Activated CD8-positive, alpha-beta T cell treated with anti-CD3 and anti-CD28 coated beads for 36 hours (primary cell): Measurements from ENCODE around the gene P4HA1. TPM values are rescaled to one million over a fixed set of nuclear protein-coding genes. Genes with fewer than 3 reads are reported as not detected.

ENCODE experiments used
- ATAC-seq: fragments of 200-7000 bp; cut with Tn5 transposase; one replicate; pipeline ENCODE4 v1.10.0; 2021; ENCODE audit warnings: mild to moderate bottlenecking, moderate library complexity
- CTCF ChIA-PET: fragments of 350-600 bp; sonication (Branson Sonifier 250); formaldehyde crosslinking; loops from one replicate; lab custom pipeline; 2021; ENCODE audit warnings: antibody characterized with exemption; lab: Charles Lee
- POLR2A ChIA-PET: fragments of 350-600 bp; sonication (Branson Sonifier 250); formaldehyde crosslinking; loops from one replicate; lab custom pipeline; 2021; ENCODE audit warnings: antibody characterized with exemption; lab: Charles Lee
- DNase-seq: peaks from one replicate; pipeline ENCODE4 v3.0.0-alpha.2; 2020
- H3K27ac Mint-ChIP-seq: one replicate; pipeline ENCODE4 v1.8.0; 2021; ENCODE audit warnings: mild to moderate bottlenecking, mixed read lengths
- H3K27me3 Mint-ChIP-seq: one replicate; pipeline ENCODE4 v1.8.0; 2021; ENCODE audit warnings: mixed read lengths
- H3K36me3 Mint-ChIP-seq: one replicate; pipeline ENCODE4 v1.8.0; 2021; ENCODE audit warnings: low read depth, mixed read lengths
- H3K4me1 Mint-ChIP-seq: one replicate; pipeline ENCODE4 v1.8.0; 2021; ENCODE audit warnings: low read depth, mixed read lengths
- H3K4me3 Mint-ChIP-seq: one replicate; pipeline ENCODE4 v1.8.0; 2021; ENCODE audit warnings: mild to moderate bottlenecking, moderate library complexity, mixed read lengths
- H3K9me3 Mint-ChIP-seq: one replicate; pipeline ENCODE4 v1.8.0; 2021; ENCODE audit warnings: mixed read lengths
- intact Hi-C: fragments of 100-400 bp; cut with micrococcal nuclease; formaldehyde crosslinking; loops from one replicate; pipeline ENCODE4 v1.10.0; 2022
- total RNA-seq, 2 experiments: library from RNA; stranded (reverse); gene quantifications; one replicate each; pipeline ENCODE4 v1.2.3, GENCODE V29; 2021
- TF ChIP-seq, protein P1 (sequence below): fragments of 200-600 bp; IDR thresholded peaks from one replicate; pipeline ENCODE4 v1.8.0; 2022; ENCODE audit warnings: antibody characterized with exemption, mild to moderate bottlenecking

The P4HA1 gene
- total RNA-seq, 2 experiments from 2014 or later = 72.2 to 72.3 TPM

DNA sequence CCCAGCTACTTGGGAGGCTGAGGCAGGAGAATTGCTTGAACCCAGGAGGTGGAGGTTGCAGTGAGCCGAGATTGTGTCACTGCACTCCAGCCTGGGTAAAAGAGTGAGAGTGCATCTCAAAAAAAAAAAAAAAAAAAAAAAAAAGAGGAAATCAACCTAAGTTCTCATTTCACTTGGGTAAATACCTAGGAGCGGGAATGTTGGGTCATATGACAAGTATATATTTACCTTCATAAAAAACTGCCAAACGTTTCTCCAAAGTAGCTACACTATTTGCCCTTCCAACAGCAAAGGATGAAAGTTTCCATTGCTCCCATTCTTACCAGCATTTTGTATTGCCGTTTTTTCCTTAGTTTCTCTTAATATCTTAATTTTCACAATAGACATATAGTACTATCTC, 9.8 kb downstream of the P4HA1 start:
- Mint-ChIP-seq H3K4me1 (peaks cover 25% of the 10 kb centered on the region), H3K27ac (no peak overlapping the region), H3K4me3 (no peak overlapping the region), H3K27me3 (no peaks in the 10 kb centered on the region), H3K9me3 (no peaks in the 10 kb centered on the region), H3K36me3 (peaks cover 17% of the 10 kb centered on the region)
- TF ChIP-seq, protein P1, sequence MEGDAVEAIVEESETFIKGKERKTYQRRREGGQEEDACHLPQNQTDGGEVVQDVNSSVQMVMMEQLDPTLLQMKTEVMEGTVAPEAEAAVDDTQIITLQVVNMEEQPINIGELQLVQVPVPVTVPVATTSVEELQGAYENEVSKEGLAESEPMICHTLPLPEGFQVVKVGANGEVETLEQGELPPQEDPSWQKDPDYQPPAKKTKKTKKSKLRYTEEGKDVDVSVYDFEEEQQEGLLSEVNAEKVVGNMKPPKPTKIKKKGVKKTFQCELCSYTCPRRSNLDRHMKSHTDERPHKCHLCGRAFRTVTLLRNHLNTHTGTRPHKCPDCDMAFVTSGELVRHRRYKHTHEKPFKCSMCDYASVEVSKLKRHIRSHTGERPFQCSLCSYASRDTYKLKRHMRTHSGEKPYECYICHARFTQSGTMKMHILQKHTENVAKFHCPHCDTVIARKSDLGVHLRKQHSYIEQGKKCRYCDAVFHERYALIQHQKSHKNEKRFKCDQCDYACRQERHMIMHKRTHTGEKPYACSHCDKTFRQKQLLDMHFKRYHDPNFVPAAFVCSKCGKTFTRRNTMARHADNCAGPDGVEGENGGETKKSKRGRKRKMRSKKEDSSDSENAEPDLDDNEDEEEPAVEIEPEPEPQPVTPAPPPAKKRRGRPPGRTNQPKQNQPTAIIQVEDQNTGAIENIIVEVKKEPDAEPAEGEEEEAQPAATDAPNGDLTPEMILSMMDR = no peak
- ChIA-PET POLR2A (no interaction called here), CTCF (no interaction called here)
- ATAC-seq (no peak), DNase-seq (no peak)
- intact Hi-C loops = no loop called here

DNA sequence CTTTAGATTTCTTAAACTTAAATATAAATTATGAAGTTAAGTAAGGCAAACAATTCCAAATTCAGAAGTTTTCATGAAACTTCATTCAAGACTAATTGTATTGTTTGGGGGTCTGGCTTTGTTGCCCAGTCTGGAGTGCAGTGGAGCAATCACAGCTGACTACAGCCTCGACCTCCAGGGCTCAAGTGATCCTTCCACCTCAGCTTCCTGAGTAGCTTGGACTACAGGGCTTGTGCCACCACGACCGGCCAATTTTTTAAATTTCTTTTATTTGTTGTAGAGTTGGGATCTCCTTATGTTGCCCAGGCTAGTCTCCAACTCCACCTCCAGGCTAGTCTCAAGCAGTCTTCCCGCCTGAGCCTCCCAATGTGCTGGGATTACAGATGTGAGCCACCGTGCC, 12.5 kb downstream of the P4HA1 start:
- ChIA-PET POLR2A (interaction anchor here (0.7 kb wide), 1 partner anchor 326 kb away, joined by 3 read pairs; no protein-coding TSS in a partner anchor), CTCF (interaction anchor here (1.5 kb wide), 1 partner anchor 23 kb away, joined by 5 read pairs; no protein-coding TSS in a partner anchor)
- no peaks in the 10 kb centered on the region for H3K27me3 Mint-ChIP-seq
- DNase-seq (no peak), ATAC-seq (no peak)
- no peak overlapping the region for H3K27ac Mint-ChIP-seq
- H3K9me3 Mint-ChIP-seq = no peaks in the 10 kb centered on the region
- peaks cover 18% of the 10 kb centered on the region for H3K36me3 Mint-ChIP-seq
- peaks cover 25% of the 10 kb centered on the region for H3K4me1 Mint-ChIP-seq
- TF ChIP-seq, protein P1 = no peak
- H3K4me3 Mint-ChIP-seq = no peak overlapping the region
- intact Hi-C loops = no loop called here

DNA sequence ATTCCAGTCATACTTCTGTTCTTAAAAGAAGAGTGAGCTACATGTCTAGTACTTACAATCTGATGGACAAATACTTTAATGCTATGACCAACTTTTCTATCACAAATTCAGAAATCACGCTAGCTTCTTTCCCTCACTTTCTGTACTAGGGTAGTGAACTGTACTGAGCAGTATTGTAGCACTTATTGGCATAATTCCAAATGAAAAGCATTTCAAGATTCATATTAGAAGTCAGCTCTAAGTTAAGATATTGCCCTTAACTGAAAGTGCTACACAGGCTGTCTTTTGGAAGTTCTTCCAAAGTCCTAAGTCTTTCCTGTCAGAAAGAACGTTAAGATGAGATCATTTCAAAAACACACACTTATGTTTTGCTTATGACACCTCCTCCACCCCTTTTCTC, 13.4 kb downstream of the P4HA1 start:
- CTCF ChIA-PET = interaction anchor here (1.5 kb wide), 1 partner anchor 22 kb away, joined by 5 read pairs; no protein-coding TSS in a partner anchor
- intact Hi-C loops = no loop called here
- DNase-seq (no peak), ATAC-seq (no peak)
- peaks cover 18% of the 10 kb centered on the region for H3K4me1 Mint-ChIP-seq
- H3K9me3 Mint-ChIP-seq = no peaks in the 10 kb centered on the region
- POLR2A ChIA-PET = no interaction called here
- peaks cover 16% of the 10 kb centered on the region for H3K36me3 Mint-ChIP-seq
- no peaks in the 10 kb centered on the region for H3K27me3 Mint-ChIP-seq
- TF ChIP-seq, protein P1 = no peak
- no peak overlapping the region for H3K4me3 Mint-ChIP-seq
- H3K27ac Mint-ChIP-seq = no peak overlapping the region

DNA sequence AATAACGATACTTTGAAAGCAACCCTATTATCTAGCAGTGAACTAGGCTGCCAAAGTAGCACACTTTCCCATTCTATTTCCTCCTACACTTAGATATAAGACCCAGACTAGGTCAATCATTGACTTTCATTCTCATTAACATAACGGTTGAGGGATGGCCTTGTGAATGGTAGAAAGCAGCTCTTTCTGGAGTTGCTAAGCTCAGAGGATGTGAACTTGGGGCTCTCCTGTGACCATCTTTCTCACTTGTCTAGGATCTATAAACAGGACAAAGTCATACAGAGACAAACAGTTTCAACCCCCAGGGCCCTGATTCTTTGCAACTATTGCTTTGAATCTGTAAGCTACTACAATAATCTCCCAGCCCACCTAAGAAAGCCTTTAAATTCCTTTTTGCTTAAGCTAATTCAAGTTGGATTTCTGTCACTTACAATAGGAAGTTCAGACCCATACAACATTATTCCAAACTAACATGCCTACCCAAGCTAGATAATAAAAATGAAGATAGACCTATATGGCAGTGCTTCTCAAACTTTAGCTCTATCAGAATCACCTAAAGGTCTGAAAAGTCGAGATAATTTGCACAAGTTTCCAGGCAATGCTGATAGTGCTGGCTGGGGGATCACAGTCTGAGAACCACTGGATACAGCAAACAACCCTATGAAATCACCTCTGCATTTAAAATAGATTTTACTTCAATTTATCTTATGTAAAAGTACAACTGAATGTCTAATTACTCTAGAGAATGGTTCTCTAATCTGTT, 16.7 kb downstream of the P4HA1 start:
- CTCF ChIA-PET = interaction anchor here (2.5 to 3.7 kb wide), 2 partner anchors 15 to 78 kb away, joined by 7 to 13 read pairs; no protein-coding TSS in a partner anchor
- DNase-seq (no peak), ATAC-seq (no peak)
- peaks cover 23% of the 10 kb centered on the region for H3K4me1 Mint-ChIP-seq
- no peak overlapping the region for H3K4me3 Mint-ChIP-seq
- H3K27me3 Mint-ChIP-seq = no peaks in the 10 kb centered on the region
- intact Hi-C loops = no loop called here
- peaks cover 21% of the 10 kb centered on the region for H3K36me3 Mint-ChIP-seq
- POLR2A ChIA-PET = interaction anchor here (1.2 to 2.5 kb wide), 2 partner anchors 13 to 16 kb away, joined by 3 to 7 read pairs; no protein-coding TSS in a partner anchor
- no peak overlapping the region for H3K27ac Mint-ChIP-seq
- TF ChIP-seq, protein P1 = no peak
- H3K9me3 Mint-ChIP-seq = no peaks in the 10 kb centered on the region
